ES-I3 (cell line): ENCODE measurements around the gene CHST1.

ENCODE experiments used
- H3K36me3 ChIP-seq: 2 replicates; pipeline ENCODE4 v1.6.1; 2013; ENCODE audit warnings: mild to moderate bottlenecking, low read length, control low read depth, moderate library complexity; ENCODE audit not compliant: insufficient read depth
- H3K4me1 ChIP-seq: 2 replicates; pipeline ENCODE4 v1.6.1; 2013; ENCODE audit warnings: mild to moderate bottlenecking, control low read depth, low read length; ENCODE audit not compliant: insufficient read depth
- H3K9ac ChIP-seq: 2 replicates; pipeline ENCODE4 v1.6.1; 2013; ENCODE audit warnings: low read depth, mild to moderate bottlenecking, low read length, moderate library complexity
- H3K9me3 ChIP-seq: 2 replicates; pipeline ENCODE4 v1.6.1; 2013; ENCODE audit warnings: mild to moderate bottlenecking, low read length, moderate library complexity; ENCODE audit not compliant: control insufficient read depth, insufficient read depth

Gene CHST1

GRCh38 chr11:45683271-45684058 lies 18.0 kb upstream of the CHST1 start:
- Histone ChIP-seq H3K9me3 (no peaks in the 10 kb centered on the region), H3K4me1 (peaks cover 5% of the 10 kb centered on the region; the same call in 1 of the 2 replicates), H3K9ac (no peak overlapping the region), H3K36me3 (no peaks in the 10 kb centered on the region)

GRCh38 chr11:45679806-45680205 lies 14.4 kb upstream of the CHST1 start:
- Histone ChIP-seq H3K36me3 (no peaks in the 10 kb centered on the region), H3K9ac (no peak overlapping the region), H3K4me1 (peaks cover 5% of the 10 kb centered on the region), H3K9me3 (no peaks in the 10 kb centered on the region)

- no peak overlapping the region for H3K9ac ChIP-seq
- no peaks in the 10 kb centered on the region for H3K36me3 ChIP-seq
- no peaks in the 10 kb centered on the region for H3K9me3 ChIP-seq
- no peaks in the 10 kb centered on the region; the same call in 1 of the 2 replicates for H3K4me1 ChIP-seq
Measured at GRCh38 chr11:45678976-45679375, 13.6 kb upstream of the CHST1 start.

GRCh38 chr11:45677770-45678512 lies 12.5 kb upstream of the CHST1 start:
- no peaks in the 10 kb centered on the region; the same call in 1 of the 2 replicates for H3K4me1 ChIP-seq

GRCh38 chr11:45676522-45677095 lies 11.2 kb upstream of the CHST1 start:
- no peaks in the 10 kb centered on the region; the same call in 1 of the 2 replicates for H3K4me1 ChIP-seq
- H3K9me3 ChIP-seq, result no peaks in the 10 kb centered on the region
- H3K9ac ChIP-seq, result no peak overlapping the region
- H3K36me3 ChIP-seq, result no peaks in the 10 kb centered on the region

More at GRCh38 chr11:45677770-45678512, 12.5 kb upstream of the CHST1 start:
- Histone ChIP-seq H3K36me3 (no peaks in the 10 kb centered on the region), H3K9ac (no peak overlapping the region), H3K9me3 (no peaks in the 10 kb centered on the region)

- H3K4me1 ChIP-seq, result no peaks in the 10 kb centered on the region; the same call in 1 of the 2 replicates
- no peaks in the 10 kb centered on the region for H3K36me3 ChIP-seq
- no peak overlapping the region for H3K9ac ChIP-seq
- H3K9me3 ChIP-seq, result no peaks in the 10 kb centered on the region
Measured at GRCh38 chr11:45675646-45676045, 10.2 kb upstream of the CHST1 start.

GRCh38 chr11:45674481-45675190 lies 9.2 kb upstream of the CHST1 start:
- no peaks in the 10 kb centered on the region for H3K9me3 ChIP-seq
- no peaks in the 10 kb centered on the region; the same call in 1 of the 2 replicates for H3K4me1 ChIP-seq
- H3K36me3 ChIP-seq, result no peaks in the 10 kb centered on the region
- H3K9ac ChIP-seq, result no peak overlapping the region

GRCh38 chr11:45673441-45673840 lies 8.0 kb upstream of the CHST1 start:
- Histone ChIP-seq H3K4me1 (no peaks in the 10 kb centered on the region; the same call in 1 of the 2 replicates), H3K9me3 (no peaks in the 10 kb centered on the region), H3K36me3 (no peaks in the 10 kb centered on the region)

GRCh38 chr11:45672593-45672992 lies 7.2 kb upstream of the CHST1 start:
- Histone ChIP-seq H3K9me3 (no peaks in the 10 kb centered on the region), H3K9ac (no peak overlapping the region), H3K4me1 (peaks cover 2% of the 10 kb centered on the region; the same call in 1 of the 2 replicates), H3K36me3 (no peaks in the 10 kb centered on the region)

More at GRCh38 chr11:45673441-45673840, 8.0 kb upstream of the CHST1 start:
- H3K9ac ChIP-seq, result no peak overlapping the region

- H3K36me3 ChIP-seq, result no peaks in the 10 kb centered on the region
- H3K9me3 ChIP-seq, result no peaks in the 10 kb centered on the region
- peaks cover 10% of the 10 kb centered on the region; the same call in 1 of the 2 replicates for H3K4me1 ChIP-seq
- no peak overlapping the region for H3K9ac ChIP-seq
Measured at GRCh38 chr11:45671246-45672171, 6.1 kb upstream of the CHST1 start.

- H3K36me3 ChIP-seq, result no peaks in the 10 kb centered on the region
- H3K9me3 ChIP-seq, result no peaks in the 10 kb centered on the region
- peaks cover 10% of the 10 kb centered on the region; the same call in 1 of the 2 replicates for H3K4me1 ChIP-seq
- H3K9ac ChIP-seq, result no peak overlapping the region
Measured at GRCh38 chr11:45670386-45671135, 5.1 kb upstream of the CHST1 start.

GRCh38 chr11:45669956-45670355 lies 4.5 kb upstream of the CHST1 start:
- Histone ChIP-seq H3K4me1 (peaks cover 10% of the 10 kb centered on the region; the same call in 1 of the 2 replicates), H3K9ac (no peak overlapping the region), H3K9me3 (no peaks in the 10 kb centered on the region), H3K36me3 (no peaks in the 10 kb centered on the region)

GRCh38 chr11:45669146-45669545 lies 3.7 kb upstream of the CHST1 start:
- no peak overlapping the region for H3K9ac ChIP-seq
- H3K4me1 ChIP-seq, result peaks cover 10% of the 10 kb centered on the region; the same call in 1 of the 2 replicates
- no peaks in the 10 kb centered on the region for H3K9me3 ChIP-seq
- no peaks in the 10 kb centered on the region for H3K36me3 ChIP-seq
